Measurements from ENCODE around the gene WDR20. TPM values are rescaled to one million over a fixed set of nuclear protein-coding genes. Genes with fewer than 3 reads are reported as not detected.
"Not testable (repeated sequence)": the region's sequence is repeated elsewhere in the genome, so short reads cannot be mapped to it uniquely, and the experiment has no call there.

Gene WDR20
- total RNA-seq, 1 experiment from 2014 or later: 24.2 TPM

DNA sequence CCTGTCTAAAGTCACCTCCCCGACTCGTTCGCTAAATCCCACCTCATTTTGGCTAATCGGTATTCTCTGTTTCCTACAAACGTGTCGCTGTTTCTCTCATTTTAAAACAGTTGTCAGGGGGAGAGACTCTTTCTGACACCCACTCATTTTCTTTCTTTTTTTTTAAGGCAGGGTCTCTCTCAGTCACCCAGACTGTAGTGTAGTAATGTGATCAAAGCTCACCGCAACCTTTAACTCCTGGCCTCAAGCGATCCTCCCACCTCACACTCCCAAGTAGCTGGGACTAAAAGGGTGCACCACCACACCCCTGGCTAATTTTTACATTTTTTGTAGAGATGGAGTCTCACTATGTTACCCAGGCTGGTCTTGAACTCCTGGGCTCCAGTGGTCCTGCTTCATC, 19.1 kb downstream of the WDR20 start:
- in situ Hi-C loops (cut with HindIII; ENCODE audit: low sequenced_read_pairs): no loop called here
- no peak for DNase-seq (ENCODE audit: low spot score)

DNA sequence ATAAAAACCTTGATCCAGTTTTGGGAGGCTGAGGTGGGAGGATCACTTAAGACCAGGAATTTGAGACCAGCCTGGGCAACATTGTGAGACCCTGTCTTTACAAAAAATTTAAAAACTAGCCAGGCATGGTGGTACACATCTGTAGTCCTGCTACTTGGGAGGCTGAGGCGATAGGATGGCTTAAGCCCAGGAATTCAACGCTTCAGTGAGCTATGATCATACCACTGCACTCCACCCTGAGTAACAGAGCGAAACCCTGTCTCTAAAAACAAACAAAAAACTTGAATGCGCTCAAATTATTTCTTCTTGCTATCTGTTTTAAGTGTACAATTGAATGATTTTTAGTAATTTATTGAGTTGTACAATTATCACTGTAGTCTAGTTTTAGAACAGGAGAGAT, 20.1 kb downstream of the WDR20 start:
- no peak for DNase-seq (ENCODE audit: low spot score)
- in situ Hi-C loops (cut with HindIII; ENCODE audit: low sequenced_read_pairs): no loop called here

DNA sequence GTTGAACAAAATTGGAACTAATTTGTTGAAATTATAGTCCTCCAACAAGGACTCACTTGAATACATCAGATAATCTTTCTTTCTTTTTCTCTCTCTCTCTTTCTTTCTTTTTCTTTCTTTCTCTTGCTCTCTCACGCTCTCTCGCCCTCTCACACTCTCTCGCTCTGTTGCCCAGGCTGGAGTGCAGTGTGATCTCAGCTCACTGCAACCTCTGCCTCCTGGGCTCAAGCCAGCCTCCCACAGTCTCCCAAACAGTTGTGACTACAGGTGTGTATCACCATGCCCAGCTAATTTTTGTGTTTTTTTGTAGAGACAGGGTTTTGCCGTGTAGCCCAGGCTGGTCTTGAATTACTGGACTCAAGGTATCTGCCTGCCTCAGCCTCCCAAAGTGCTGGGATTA, 22.8 kb downstream of the WDR20 start:
- no peak for DNase-seq (ENCODE audit: low spot score)
- in situ Hi-C loops (cut with HindIII; ENCODE audit: low sequenced_read_pairs): no loop called here

DNA sequence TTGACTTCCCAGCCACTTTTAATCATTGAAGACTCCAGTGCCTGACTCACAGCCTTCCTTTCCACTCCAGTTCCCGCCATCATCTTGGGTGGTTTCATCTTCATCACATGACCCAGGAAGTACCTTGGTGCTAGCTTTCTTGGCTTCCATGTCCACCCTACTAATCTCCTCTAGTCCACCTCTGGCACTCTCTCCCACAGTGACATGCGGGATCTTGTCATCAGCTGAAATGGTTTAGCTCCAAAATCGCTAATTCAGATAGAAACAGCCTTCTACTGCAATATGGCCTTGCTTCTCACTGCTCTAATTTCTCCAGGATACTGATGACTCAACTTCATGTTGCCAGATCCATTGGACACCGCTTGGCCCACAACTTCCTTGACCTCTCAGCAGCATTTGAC, 24.5 kb downstream of the WDR20 start:
- in situ Hi-C loops (cut with HindIII; ENCODE audit: low sequenced_read_pairs): no loop called here
- no peak for DNase-seq (ENCODE audit: low spot score)

DNA sequence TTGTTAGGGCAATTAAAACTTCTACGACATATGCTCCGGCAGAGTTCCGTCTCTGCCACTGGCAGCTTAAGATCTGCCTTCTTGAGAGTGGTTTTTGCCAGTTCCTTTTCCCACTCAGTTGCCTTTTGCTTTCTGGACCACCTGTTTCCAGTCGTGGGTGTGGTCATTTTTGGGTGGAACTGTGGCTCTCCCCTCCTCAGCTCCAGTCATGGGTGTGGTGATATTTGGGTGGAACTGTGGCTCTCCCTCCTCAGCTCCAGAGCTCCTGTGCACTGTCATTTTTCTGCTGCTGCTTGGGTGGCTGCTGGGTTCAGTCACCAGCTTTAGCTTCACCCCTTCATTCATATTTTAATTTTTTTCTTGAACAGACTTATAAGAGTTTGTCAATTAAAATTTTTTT, 25.3 kb downstream of the WDR20 start:
- DNase-seq (ENCODE audit: low spot score): no peak
- in situ Hi-C loops (cut with HindIII; ENCODE audit: low sequenced_read_pairs): no loop called here

DNA sequence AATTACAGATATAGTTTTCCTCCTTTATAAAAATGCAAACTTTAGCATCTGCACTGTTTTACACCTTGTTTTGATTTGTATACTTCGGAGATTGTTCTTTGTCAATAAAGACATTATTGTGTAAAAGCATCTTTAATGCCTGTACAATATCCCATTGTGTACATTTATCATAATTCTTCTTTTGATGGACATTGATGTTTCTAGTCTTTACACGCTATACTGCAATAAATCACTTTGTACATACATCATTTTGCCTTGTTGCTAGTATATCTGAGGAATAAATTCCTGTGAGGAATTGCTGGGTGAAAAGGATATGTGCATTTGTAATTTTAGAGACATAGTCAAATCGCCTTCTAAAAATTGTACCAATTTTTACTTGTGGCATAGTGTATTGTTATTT, 30.4 kb downstream of the WDR20 start:
- in situ Hi-C loops (cut with HindIII; ENCODE audit: low sequenced_read_pairs): no loop called here

DNA sequence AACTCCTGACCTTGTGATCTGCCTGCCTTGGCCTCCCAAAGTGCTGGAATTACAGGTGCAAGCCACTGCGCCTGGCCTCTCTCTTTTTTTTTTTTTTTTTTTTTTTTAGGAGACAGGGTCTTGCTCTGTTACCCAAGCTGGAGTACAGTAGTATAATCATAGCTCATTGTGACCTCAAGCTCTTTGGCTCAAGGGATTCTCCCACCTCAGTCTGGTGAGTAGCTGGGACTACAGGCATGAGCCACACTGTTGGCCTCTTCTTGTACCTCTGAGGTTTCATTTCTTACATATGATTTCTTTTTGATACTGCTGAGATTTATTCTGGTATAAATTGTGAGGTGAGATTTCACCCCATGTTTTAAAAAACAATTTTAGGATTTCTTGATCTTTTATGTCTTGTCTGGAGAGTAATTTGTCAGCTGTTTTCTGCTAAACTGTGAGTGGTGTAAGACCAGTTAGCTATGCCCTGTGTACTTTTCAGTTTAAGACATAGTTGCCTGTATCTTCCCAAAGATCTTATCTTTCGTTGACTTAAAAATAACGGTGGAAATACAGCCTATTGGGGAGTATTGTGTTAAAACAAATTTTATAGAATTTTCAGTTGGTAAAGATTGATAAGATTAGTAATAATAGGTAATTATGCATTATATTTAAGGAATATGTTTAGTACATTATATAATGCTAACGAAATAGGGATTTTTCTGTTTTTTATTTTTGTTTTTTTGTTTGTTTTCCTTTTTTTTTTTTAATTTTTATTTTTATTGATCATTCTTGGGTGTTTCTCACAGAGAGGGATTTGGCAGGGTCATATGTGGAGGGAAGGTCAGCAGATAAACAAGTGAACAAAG, 31.7 kb downstream of the WDR20 start:
- DNase-seq (ENCODE audit: low spot score): no peak
- in situ Hi-C loops (cut with HindIII; ENCODE audit: low sequenced_read_pairs): no loop called here

More for the DNA sequence above, 30.4 kb downstream of the WDR20 start:
- DNase-seq (ENCODE audit: low spot score): no peak

DNA sequence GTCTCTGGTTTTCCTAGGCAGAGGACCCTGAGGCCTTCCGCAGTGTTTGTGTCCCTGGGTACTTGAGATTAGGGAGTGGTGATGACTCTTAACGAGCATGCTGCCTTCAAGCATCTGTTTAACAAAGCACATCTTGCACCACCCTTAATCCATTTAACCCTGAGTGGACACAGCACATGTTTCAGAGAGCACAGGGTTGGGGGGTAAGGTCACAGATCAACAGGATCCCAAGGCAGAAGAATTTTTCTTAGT, 32.2 kb downstream of the WDR20 start:
- DNase-seq (ENCODE audit: low spot score); in situ Hi-C loops (cut with HindIII; ENCODE audit: low sequenced_read_pairs): not testable (repeated sequence)

DNA sequence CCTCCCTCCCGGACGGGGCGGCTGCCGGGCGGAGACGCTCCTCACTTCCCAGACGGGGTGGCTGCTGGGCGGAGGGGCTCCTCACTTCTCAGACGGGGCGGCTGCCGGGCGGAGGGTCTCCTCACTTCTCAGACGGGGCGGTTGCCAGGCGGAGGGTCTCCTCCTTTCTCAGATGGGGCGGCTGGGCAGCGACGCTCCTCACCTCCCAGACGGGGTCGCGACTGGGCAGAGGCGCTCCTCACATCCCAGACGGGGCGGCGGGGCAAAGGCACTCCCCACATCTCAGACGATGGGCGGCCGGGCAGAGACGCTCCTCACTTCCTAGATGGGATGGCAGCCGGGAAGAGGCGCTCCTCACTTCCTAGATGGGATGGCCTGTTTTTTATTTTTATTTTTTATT, 33.0 kb downstream of the WDR20 start:
- in situ Hi-C loops (cut with HindIII; ENCODE audit: low sequenced_read_pairs); DNase-seq (ENCODE audit: low spot score): not testable (repeated sequence)

DNA sequence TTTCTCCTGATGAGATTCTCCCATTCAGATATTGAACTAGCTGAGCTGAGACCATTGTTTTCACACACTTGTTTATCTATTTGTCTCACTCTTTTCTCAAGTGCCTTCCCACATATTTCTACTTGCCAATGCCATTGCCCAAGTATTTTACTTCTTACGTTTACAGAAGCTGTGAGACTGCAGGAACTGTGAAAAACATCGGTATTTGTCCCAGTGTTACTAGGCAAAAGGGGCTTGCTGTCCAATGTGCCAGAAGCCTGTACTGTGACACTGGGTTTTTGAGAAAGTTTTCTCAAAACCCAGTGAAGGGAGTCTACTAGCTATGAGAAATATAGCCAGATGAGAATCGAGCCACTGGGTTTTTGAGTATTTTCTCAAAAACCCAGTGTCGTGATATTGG, 37.5 kb downstream of the WDR20 start:
- in situ Hi-C loops (cut with HindIII; ENCODE audit: low sequenced_read_pairs): no loop called here
- no peak for DNase-seq (ENCODE audit: low spot score)

DNA sequence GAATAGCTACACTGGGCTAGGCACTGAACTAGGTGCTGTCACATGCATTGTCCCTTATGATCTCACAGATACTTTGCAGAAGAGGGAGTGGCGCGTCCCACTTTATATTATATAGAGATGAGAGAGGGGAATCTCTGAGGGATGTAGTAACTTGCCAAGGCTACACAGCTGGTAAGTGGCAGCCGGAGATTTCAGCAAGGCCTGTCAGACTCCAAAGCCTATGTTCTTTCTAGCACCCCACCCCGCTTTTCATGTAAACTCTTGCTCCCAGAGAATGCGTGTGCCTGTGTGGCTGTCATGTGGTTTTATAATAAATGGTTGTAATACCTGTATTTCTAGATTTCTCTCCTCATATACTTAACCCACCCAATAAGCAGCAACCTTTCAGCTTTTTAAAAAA, 39.1 kb downstream of the WDR20 start:
- DNase-seq (ENCODE audit: low spot score): no peak
- in situ Hi-C loops (cut with HindIII; ENCODE audit: low sequenced_read_pairs): no loop called here

DNA sequence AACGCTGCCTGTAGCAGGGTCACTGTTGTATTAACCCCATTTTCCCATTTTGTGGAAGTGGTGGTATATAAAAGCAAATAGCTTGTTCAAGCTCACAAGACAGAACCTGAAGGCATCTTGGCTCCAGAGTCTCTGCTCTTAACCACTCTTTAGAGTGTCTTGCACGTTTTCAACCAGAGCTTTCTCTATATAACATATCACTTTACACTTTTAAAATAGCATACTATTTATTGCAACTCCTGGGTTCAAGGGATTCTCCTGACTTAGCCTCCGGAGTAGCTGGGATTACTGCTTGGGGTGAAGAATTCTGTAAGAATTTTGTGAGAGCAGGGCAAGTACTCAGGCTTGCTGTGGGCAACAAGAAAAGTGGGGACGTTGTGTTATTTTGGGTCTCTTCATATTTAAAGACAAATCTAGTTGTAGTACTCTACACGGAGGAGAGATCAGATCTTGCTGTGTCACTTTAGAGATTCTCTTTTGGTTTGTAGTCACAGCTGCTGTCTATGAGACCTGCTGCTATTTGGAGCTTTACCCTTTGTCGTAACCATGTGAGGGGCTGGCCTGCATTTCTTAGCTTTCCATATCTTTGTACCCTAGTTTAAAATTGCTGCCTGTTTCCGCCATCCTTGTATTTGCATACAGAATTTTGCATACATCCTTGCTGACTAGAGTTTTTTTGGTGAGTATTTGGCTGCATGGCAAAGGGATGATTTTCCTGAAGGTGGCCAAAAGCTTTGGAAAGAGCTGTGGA, 40.7 kb downstream of the WDR20 start:
- DNase-seq (ENCODE audit: low spot score): no peak
- in situ Hi-C loops (cut with HindIII; ENCODE audit: low sequenced_read_pairs): no loop called here

DNA sequence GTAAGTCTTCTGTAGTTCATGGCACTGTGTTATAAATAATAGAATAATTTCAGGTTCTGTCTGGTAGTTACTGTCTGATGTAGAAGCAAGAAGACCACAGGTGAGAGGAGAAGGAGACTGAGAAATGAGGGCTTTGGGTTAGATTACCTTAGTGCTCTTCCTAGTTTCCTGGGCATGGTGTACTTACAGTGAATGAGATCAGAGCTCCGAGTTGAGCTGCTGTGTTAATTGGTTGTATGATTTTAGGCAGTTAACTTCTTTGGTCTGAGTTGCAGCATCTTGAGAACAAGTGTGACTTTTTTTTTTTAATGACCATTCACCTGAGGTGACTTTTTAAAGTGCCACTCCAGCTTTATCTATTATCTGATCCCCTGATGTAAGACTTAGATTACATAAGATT, 41.5 kb downstream of the WDR20 start:
- in situ Hi-C loops (cut with HindIII; ENCODE audit: low sequenced_read_pairs): no loop called here
- no peak for DNase-seq (ENCODE audit: low spot score)

DNA sequence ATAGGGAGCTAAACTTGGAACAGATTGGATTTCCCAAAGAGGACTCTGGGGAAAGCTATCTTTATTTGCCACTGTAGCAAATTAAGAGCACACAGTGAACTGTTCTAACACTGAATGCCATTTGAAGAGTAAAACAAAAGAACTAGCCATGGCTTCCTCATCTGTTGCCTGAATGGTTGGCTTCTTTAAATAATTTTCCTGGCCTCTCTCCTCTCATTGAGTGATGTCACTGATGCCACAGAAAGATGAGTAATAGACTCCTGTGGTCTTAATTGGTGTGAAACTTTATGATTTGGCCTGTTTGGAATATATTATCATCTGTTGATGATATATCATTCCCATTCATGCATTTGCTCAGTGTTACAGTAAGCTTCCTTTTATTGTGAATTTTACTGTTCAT, 42.5 kb downstream of the WDR20 start:
- no peak for DNase-seq (ENCODE audit: low spot score)
- in situ Hi-C loops (cut with HindIII; ENCODE audit: low sequenced_read_pairs): no loop called here

DNA sequence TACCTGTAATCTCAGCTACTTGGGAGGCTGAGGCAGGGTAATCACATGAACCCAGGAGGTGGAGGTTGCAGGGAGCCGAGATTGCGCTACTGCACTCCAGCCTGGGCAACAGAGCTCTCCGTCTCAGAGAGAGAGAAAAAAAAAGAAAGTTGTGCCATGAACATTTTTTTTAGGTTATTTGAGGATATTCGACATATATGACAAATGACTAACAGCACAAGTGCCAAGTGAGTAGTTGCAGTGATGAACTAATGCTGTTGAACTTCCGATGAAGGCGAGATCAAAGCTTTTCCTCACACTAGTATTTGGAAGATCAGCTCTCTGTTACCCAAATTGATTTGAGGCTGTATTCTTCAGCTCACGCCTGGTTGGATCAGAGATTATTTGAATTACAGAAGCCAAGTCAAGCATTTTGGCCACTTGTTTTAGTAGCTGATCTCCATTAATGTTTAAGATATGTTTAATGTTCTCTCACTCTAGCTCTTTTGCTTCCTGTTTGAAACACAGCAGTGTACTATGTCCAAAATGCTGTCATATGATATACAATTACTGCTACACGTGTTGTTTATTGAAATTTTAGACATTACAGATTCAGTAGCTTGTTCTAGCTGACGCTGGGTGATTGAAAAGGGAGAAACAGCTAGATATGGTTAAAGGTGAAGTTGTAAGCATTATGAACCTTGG, 43.4 kb downstream of the WDR20 start:
- in situ Hi-C loops (cut with HindIII; ENCODE audit: low sequenced_read_pairs): no loop called here
- DNase-seq (ENCODE audit: low spot score): no peak

DNA sequence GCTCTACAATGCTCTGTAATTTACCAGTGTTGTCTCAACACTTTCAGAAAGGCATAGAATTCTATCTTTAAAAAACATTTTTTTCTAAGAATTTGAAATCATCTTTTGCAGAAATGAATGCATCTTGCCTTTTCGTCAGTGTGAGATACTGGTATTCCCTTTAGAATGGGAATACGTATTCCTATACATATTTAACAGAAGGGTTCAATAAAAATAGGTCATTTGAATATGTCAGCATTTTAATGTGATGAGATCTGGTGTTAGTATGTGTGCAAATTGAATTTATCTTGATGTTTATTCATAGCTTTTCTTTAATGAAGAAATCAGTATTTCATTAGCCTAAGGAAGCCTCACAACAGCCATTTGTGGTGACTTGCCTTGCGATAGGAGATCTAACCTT, 44.2 kb downstream of the WDR20 start:
- in situ Hi-C loops (cut with HindIII; ENCODE audit: low sequenced_read_pairs): no loop called here
- DNase-seq (ENCODE audit: low spot score): no peak

DNA sequence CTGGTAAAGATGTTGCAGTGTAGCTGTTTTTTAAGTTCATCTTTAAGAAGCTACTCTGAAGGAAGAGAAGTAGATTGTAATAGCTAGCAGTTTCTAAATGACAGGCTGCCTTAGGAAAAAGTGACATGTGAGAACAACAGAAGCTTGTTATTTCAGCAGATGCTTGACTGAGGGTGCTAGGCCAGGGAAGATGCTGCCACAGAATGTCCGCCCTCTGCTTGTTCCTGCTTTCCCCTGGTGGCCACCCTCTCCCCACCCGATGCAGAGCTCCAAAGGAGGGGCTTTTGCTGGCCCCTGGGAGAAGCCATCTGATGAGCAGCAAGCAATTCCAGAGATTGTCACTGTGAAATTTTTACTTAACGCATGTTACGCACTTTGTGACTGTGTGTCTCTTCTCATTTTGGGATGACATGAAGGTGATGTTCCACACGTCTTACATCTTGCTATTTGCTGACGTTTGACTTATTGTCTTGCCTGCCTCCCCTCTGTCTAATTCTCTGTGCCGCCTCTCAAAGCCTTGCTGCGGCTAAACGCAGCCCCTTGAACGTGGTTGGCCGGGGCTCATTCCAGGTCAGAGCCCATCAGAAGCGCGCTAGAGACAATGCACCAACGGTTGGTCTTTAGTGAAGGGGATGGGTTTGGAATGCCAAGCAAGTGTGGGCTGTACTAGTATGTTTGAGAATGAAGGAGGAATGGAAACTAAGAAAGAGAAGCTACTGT, 44.8 kb downstream of the WDR20 start:
- peak; percentile 50 for DNase-seq (ENCODE audit: low spot score)
- in situ Hi-C loops (cut with HindIII; ENCODE audit: low sequenced_read_pairs): no loop called here

DNA sequence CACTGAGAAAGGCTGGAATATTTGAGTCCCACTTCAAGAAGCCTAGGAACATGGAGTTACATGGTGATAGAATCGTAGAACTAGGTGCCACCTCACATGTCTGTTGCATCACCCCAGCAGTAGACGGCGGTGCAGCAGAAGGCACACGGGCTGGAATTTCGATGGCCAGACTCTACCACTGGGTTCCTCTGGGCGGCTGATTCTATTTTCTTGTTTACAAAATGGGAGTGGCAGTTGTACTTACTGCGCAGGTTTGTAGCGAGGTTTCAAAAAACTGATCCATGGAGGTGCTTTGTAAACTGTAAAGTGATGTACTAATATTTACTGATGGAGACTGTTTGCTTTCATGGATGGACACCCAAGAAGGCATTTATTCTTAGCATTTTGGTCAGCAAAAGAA, 45.7 kb downstream of the WDR20 start:
- in situ Hi-C loops (cut with HindIII; ENCODE audit: low sequenced_read_pairs): no loop called here
- DNase-seq (ENCODE audit: low spot score): no peak

DNA sequence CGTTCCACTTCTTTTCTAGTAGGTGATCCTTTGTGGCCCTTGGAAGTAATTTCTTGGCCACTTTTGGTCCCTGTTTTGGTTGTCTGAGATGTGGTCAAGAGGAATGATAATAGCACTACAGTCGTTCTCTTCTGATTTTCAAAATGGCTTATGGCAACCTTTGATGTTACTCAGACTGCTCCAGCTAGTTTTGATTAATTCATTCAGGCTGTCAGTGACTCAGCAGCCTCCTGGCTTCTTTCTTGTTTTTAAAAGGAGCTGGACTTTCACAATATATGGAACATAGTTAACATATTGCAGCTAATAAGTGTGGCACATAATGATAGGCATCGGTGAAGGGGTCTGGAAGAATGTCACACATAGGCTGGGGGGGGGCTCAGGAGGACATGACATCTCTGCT, 47.3 kb downstream of the WDR20 start:
- in situ Hi-C loops (cut with HindIII; ENCODE audit: low sequenced_read_pairs): no loop called here
- DNase-seq (ENCODE audit: low spot score): no peak

DNA sequence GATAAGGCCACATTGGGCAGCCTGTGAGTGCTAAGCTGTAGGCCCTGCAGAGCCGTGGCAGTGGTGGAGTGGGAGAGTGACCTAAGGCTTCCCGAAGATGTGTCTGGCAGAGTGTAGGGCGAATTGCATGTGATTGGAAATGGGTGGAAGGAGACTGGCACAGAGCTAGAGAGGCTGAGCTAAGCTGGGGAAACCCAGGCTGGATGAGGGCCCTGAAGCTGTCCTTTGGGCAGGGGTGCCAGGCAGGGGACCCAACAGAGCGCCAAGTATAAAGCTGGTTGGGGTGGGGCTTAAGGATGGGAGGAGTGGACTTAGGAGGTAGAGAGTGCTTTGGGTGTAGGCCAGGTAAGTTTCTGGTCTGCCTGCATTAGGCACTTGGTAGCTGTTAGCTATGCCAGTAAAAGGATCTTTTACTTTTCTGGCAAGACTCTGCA, 47.9 kb downstream of the WDR20 start:
- in situ Hi-C loops (cut with HindIII; ENCODE audit: low sequenced_read_pairs): no loop called here
- no peak for DNase-seq (ENCODE audit: low spot score)
